ENCODE results near the gene MINDY1.

DNA sequence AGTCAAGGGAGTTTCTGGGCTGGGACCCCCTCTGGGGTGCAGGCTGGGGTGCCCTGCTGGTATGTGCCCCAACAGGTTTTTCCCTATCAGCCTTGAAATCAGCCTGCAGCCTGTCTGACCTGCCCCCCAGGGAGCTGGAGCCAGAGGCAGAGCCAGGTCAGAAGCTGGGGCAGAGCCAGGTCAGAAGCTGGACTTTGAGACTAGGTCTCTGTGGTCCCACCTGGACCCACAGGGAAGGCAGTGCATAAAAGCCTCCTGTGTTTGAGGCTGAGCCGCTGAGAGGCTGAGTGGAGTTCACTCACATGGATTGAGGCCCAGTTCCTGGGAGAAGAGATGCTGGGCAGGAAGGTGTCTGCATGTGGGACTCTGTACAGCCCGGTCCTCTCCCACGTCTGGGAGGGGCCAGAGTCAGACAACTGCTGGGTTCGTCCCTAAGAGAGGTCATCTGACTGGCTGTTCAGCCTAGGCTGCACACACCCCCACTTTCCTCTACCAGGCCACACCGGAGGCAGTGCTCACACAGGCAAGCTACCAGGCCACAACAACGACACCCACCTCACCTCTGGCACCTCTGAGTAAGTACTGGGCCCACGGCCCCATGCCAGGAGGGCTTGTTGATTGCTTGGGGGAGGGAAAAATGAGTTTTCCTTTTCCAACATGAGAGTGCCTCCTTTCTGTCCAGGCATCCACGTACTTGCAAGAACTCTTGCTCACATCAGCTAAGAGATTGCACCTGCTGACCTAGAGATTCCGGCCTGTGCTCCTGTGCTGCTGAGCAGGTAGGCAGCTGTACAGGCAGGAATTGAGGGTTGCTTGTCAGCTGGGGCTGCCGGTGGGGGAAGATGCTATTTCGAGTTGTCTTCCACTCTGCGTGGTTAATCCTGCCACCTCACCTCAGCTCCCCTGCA, 24.6 kb downstream of the MINDY1 start, which contains the start of gene ANXA9:
- TF ChIP-seq, protein P1, sequence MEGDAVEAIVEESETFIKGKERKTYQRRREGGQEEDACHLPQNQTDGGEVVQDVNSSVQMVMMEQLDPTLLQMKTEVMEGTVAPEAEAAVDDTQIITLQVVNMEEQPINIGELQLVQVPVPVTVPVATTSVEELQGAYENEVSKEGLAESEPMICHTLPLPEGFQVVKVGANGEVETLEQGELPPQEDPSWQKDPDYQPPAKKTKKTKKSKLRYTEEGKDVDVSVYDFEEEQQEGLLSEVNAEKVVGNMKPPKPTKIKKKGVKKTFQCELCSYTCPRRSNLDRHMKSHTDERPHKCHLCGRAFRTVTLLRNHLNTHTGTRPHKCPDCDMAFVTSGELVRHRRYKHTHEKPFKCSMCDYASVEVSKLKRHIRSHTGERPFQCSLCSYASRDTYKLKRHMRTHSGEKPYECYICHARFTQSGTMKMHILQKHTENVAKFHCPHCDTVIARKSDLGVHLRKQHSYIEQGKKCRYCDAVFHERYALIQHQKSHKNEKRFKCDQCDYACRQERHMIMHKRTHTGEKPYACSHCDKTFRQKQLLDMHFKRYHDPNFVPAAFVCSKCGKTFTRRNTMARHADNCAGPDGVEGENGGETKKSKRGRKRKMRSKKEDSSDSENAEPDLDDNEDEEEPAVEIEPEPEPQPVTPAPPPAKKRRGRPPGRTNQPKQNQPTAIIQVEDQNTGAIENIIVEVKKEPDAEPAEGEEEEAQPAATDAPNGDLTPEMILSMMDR (IDR thresholded peaks at IDR 0.05): no peak
- TF ChIP-seq POLR2A (IDR thresholded peaks at IDR 0.05): peak in 1 of 2 donors; percentile 49

Measured in thyroid gland (tissue), 4 donors.